HepG2 (cell line): ENCODE measurements around the gene LRRC70. TPM values are rescaled to one million over a fixed set of nuclear protein-coding genes. Genes with fewer than 3 reads are reported as not detected.

ENCODE experiments used
- ATAC-seq: fragments of 200-7000 bp; cut with Tn5 transposase; 3 replicates; pipeline ENCODE4 v1.9.1; 2020; ENCODE audit warnings: mild to moderate bottlenecking, moderate library complexity
- BruUV-seq: library from RNA; stranded (reverse); fragments of 400-500 nt; replicated peaks from 2 replicates; lab custom pipeline; 2021; lab: Mats Ljungman, UMichigan
- CTCF ChIA-PET: fragments of 300-600 bp; formaldehyde crosslinking; extraction: SDS; loops from one replicate; lab custom pipeline; 2021; ENCODE audit warnings: low total read pairs, inconsistent platforms, low intra/inter-chr PET ratio; lab: Yijun Ruan, JAX
- POLR2A ChIA-PET: fragments of 350-600 bp; sonication (Branson Sonifier 250); formaldehyde crosslinking; loops from one replicate; lab custom pipeline; 2020; ENCODE audit warnings: antibody characterized with exemption, inconsistent platforms; lab: Yijun Ruan, JAX
- DNase-seq: peaks from one replicate; pipeline ENCODE4 v3.0.0-alpha.2; 2015; ENCODE audit warnings: low spot score
- FAIRE-seq: peaks from 3 replicates; lab custom pipeline; 2011; peaks lifted over from hg19 to GRCh38; lab: Jason Lieb, UNC
- H2AFZ ChIP-seq: one replicate; pipeline ENCODE4 v1.6.1; 2011; ENCODE audit warnings: low read length, inconsistent platforms
- H3K27ac ChIP-seq: fragments of 300-600 bp; 3 replicates; pipeline ENCODE4 v1.8.0; 2011; ENCODE audit warnings: mixed run types, mild to moderate bottlenecking, mixed read lengths, low read length, inconsistent platforms; ENCODE audit not compliant: insufficient read depth; ENCODE audit errors: extremely low read length
- H3K27me3 ChIP-seq, 2 experiments: fragments of 200-600 bp in 1 of 2; 2 replicates in 1 of 2; 3 replicates in 1 of 2; pipeline versions ENCODE4 v1.6.0 to v1.8.0; 2011; ENCODE audit warnings: low read length in 2 of 2, mild to moderate bottlenecking in 2 of 2, moderate library complexity in 2 of 2, inconsistent platforms in 1 of 2; ENCODE audit not compliant: insufficient read depth in 2 of 2, control insufficient read depth in 1 of 2
- H3K36me3 ChIP-seq, 2 experiments: fragments of 200-600 bp in 1 of 2; replicated peaks in 1 of 2; 2 replicates in 1 of 2; 3 replicates in 1 of 2; pipeline versions ENCODE4 v1.5.1 to v1.8.0; 2011; ENCODE audit warnings: low read length in 2 of 2, inconsistent platforms in 1 of 2; ENCODE audit not compliant: insufficient read depth in 2 of 2, control insufficient read depth in 1 of 2
- H3K4me1 ChIP-seq: 2 replicates; pipeline ENCODE4 v1.5.1; 2012; ENCODE audit warnings: low read length, inconsistent platforms; ENCODE audit not compliant: insufficient read depth
- H3K4me2 ChIP-seq: 2 replicates; pipeline ENCODE4 v1.6.0; 2011; ENCODE audit warnings: low read depth, low read length, inconsistent platforms
- H3K4me3 ChIP-seq, 3 experiments: fragments of 200-600 bp in 1 of 3; sonication (generic), shearing (Covaris generic) in 1 of 3; replicated peaks in 1 of 3; 2 replicates each; pipeline ENCODE4 v1.5.1; 2011 to 2016; ENCODE audit warnings: low read length in 3 of 3, inconsistent platforms in 2 of 3, low read depth in 2 of 3, mild to moderate bottlenecking in 2 of 3, control low read depth in 1 of 3, mixed read lengths in 1 of 3; ENCODE audit not compliant: insufficient read depth in 1 of 3
- H3K79me2 ChIP-seq: one replicate; pipeline ENCODE4 v1.6.1; 2011; ENCODE audit warnings: low read length, inconsistent platforms; ENCODE audit not compliant: insufficient read depth
- H3K9ac ChIP-seq: 2 replicates; pipeline ENCODE4 v1.6.0; 2011; ENCODE audit warnings: mild to moderate bottlenecking, low read depth, low read length, inconsistent platforms; ENCODE audit not compliant: insufficient read depth
- H3K9me3 ChIP-seq: 2 replicates; pipeline ENCODE4 v1.5.1; 2012; ENCODE audit warnings: mild to moderate bottlenecking, low read length
- H4K20me1 ChIP-seq: 2 replicates; pipeline ENCODE4 v1.6.0; 2011; ENCODE audit warnings: inconsistent platforms, mild to moderate bottlenecking, low read length, moderate library complexity; ENCODE audit not compliant: insufficient read depth
- CBX2 ChIP-seq, 2 experiments: fragments of 200-600 bp in 1 of 2; sonication (generic); formaldehyde crosslinking in 1 of 2; IDR thresholded peaks; 2 replicates each; pipeline versions ENCODE4 v1.7.0 to v1.8.1; 2018 to 2022; ENCODE audit warnings: low read depth in 2 of 2, low read length in 1 of 2, mild to moderate bottlenecking in 1 of 2, missing genetic modification reagents in 1 of 2
- MIXL1 ChIP-seq: IDR thresholded peaks from 2 replicates; pipeline ENCODE4 v1.6.1; 2016
- NCOA2 ChIP-seq: sonication (generic); formaldehyde crosslinking; IDR thresholded peaks from 2 replicates; pipeline ENCODE4 v1.8.0; 2022; ENCODE audit warnings: inconsistent platforms
- REL ChIP-seq: sonication (generic); formaldehyde crosslinking; conservative IDR thresholded peaks from 2 replicates; pipeline ENCODE4 v1.8.0; 2022; ENCODE audit warnings: mild to moderate bottlenecking, missing genetic modification reagents, moderate library complexity
- YEATS2 ChIP-seq: sonication (generic); formaldehyde crosslinking; IDR thresholded peaks from 2 replicates; pipeline ENCODE4 v1.4.0; 2020; ENCODE audit warnings: missing genetic modification reagents, borderline replicate concordance
- YEATS4 ChIP-seq: sonication (generic); formaldehyde crosslinking; IDR thresholded peaks from 2 replicates; pipeline ENCODE4 v1.4.0; 2020; ENCODE audit warnings: missing genetic modification reagents, borderline replicate concordance
- ZNF263 ChIP-seq: sonication (generic); formaldehyde crosslinking; IDR thresholded peaks from 2 replicates; pipeline ENCODE4 v1.4.0; 2020; ENCODE audit warnings: missing genetic modification reagents
- ZNF331 ChIP-seq: sonication (generic); formaldehyde crosslinking; IDR thresholded peaks from 2 replicates; pipeline ENCODE4 v1.4.0; 2020; ENCODE audit warnings: missing genetic modification reagents
- ZNF691 ChIP-seq: sonication (generic); formaldehyde crosslinking; IDR thresholded peaks from 2 replicates; pipeline ENCODE4 v1.4.0; 2020; ENCODE audit warnings: missing genetic modification reagents, low read depth, mild to moderate bottlenecking, borderline replicate concordance
- WGBS: methylation state at CpG from one replicate; pipeline ENCODE4 v1.1.6; 2017; ENCODE audit warnings: low lambda C conversion rate; 5-methylcytosine and 5-hydroxymethylcytosine counted together
- in situ Hi-C: cut with HindIII; loops from 2 replicates; pipeline ENCODE4 v1.10.0; 2017; ENCODE audit warnings: low pct_unique_long_range_greater_than_20kb; ENCODE audit not compliant: extremely low pct_ligation_motif_present
- intact Hi-C: fragments of 100-400 bp; cut with micrococcal nuclease; formaldehyde crosslinking; loops from one replicate; pipeline ENCODE4 v1.10.0; 2022; ENCODE audit not compliant: unreplicated experiment
- polyA plus RNA-seq, 8 experiments: library from polyadenylated mRNA; depleted of rRNA in 3 of 8; stranded (reverse) in 7 of 8; unstranded in 1 of 8; fragments of >200 nt; fragmentation: Illumina TruSeq in 4 of 8; extraction: Trizol in 4 of 8; gene quantifications; 2 replicates each; pipeline versions ENCODE4 v1.2.1 to v1.2.3, GENCODE V29; 2011 to 2016; ENCODE audit warnings: low read depth in 4 of 8, missing spikeins in 1 of 8, mixed read lengths in 1 of 8; ENCODE audit not compliant: insufficient read depth in 1 of 8
- total RNA-seq, 5 experiments: library from RNA; depleted of rRNA; stranded (reverse); fragments of >200 nt; fragmentation: Illumina TruSeq; extraction: Trizol; gene quantifications; 2 replicates each; pipeline ENCODE4 v1.2.3, GENCODE V29; 2016; ENCODE audit warnings: low read depth in 1 of 5
- TF ChIP-seq, protein P1 (sequence below): sonication (generic); formaldehyde crosslinking; IDR thresholded peaks from 2 replicates; pipeline ENCODE4 v1.8.0; 2022; ENCODE audit warnings: missing genetic modification reagents, mild to moderate bottlenecking, moderate library complexity, borderline replicate concordance

LRRC70 gene
- total and polyA plus RNA-seq, 2 of the 13 experiments (the other 11 are each of a cell fraction or from before 2014, with no cell fraction given): 0.05 to 0.71 TPM

GRCh38 chr5:62590387-62590786, 11.8 kb downstream of the LRRC70 start:
- POLR2A ChIA-PET: no interaction called here
- Histone ChIP-seq H3K79me2 (no peaks in the 10 kb centered on the region), H3K27ac (no peak overlapping the region), H2AFZ (no peak overlapping the region), H3K9me3 (no peaks in the 10 kb centered on the region), H3K4me2 (no peak overlapping the region), H3K4me3 (no peak overlapping the region), H4K20me1 (no peaks in the 10 kb centered on the region), H3K36me3 (peaks cover 2 to 9% of the 10 kb centered on the region in 2 experiments; a peak in 2 of 5 replicates), H3K4me1 (peaks cover 19% of the 10 kb centered on the region), H3K9ac (no peak overlapping the region), H3K27me3 (no peaks in the 10 kb centered on the region)
- FAIRE-seq (no peak), DNase-seq (no peak), ATAC-seq (no peak)
- BruUV-seq: no TSS peak
- in situ Hi-C loops (no loop called here), intact Hi-C loops (no loop called here)
- CTCF ChIA-PET: no interaction called here
- 95% methylated on average over 2 of the region's 2 CpGs for WGBS
- no peak for TF ChIP-seq MIXL1 (CRISPR knock-in tag)
- TF ChIP-seq ZNF263 (CRISPR knock-in tag): no peak
- no peak for TF ChIP-seq ZNF331
- TF ChIP-seq REL (CRISPR knock-in tag): no peak
- no peak for TF ChIP-seq ZNF691 (CRISPR knock-in tag)
- TF ChIP-seq NCOA2: no peak
- TF ChIP-seq, protein P1, sequence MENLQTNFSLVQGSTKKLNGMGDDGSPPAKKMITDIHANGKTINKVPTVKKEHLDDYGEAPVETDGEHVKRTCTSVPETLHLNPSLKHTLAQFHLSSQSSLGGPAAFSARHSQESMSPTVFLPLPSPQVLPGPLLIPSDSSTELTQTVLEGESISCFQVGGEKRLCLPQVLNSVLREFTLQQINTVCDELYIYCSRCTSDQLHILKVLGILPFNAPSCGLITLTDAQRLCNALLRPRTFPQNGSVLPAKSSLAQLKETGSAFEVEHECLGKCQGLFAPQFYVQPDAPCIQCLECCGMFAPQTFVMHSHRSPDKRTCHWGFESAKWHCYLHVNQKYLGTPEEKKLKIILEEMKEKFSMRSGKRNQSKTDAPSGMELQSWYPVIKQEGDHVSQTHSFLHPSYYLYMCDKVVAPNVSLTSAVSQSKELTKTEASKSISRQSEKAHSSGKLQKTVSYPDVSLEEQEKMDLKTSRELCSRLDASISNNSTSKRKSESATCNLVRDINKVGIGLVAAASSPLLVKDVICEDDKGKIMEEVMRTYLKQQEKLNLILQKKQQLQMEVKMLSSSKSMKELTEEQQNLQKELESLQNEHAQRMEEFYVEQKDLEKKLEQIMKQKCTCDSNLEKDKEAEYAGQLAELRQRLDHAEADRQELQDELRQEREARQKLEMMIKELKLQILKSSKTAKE (CRISPR knock-in tag): no peak
- no peak for TF ChIP-seq YEATS2 (CRISPR knock-in tag)
- TF ChIP-seq CBX2 (IDR thresholded peaks at IDR 0.05; ENCODE audit: low read depth, low read length): no peak
- TF ChIP-seq CBX2 (CRISPR knock-in tag; IDR thresholded peaks at IDR 0.05; ENCODE audit: low read depth): no peak
- TF ChIP-seq YEATS4 (CRISPR knock-in tag): no peak
